ENCODE results near the gene SPARCL1.
"Not testable (repeated sequence)": the region's sequence is repeated elsewhere in the genome, so short reads cannot be mapped to it uniquely, and the experiment has no call there.

SPARCL1 gene

GRCh38 chr4:87444741-87445140 is 84.4 kb downstream of the SPARCL1 start:
- DNase-seq (ENCODE audit: low spot score) = no peak

- DNase-seq (ENCODE audit: low spot score) = no peak
These were observed 86.3 kb downstream of the SPARCL1 start for GRCh38 chr4:87442889-87443288.

GRCh38 chr4:87433342-87433741 is 95.8 kb downstream of the SPARCL1 start:
- DNase-seq (ENCODE audit: low spot score) = no peak

- no peak for DNase-seq (ENCODE audit: low spot score)
These were observed 99.1 kb downstream of the SPARCL1 start for GRCh38 chr4:87430038-87430437.

GRCh38 chr4:87428979-87429378 is 100.2 kb downstream of the SPARCL1 start:
- no peak for DNase-seq (ENCODE audit: low spot score)

GRCh38 chr4:87427518-87427868 is 101.7 kb downstream of the SPARCL1 start:
- no peak for DNase-seq (ENCODE audit: low spot score)

- no peak for DNase-seq (ENCODE audit: low spot score)
These were observed 102.2 kb downstream of the SPARCL1 start for GRCh38 chr4:87426865-87427517.

- no peak for DNase-seq (ENCODE audit: low spot score)
These were observed 103.5 kb downstream of the SPARCL1 start for GRCh38 chr4:87425711-87426110.

GRCh38 chr4:87424099-87424543 is 105.1 kb downstream of the SPARCL1 start:
- not testable (repeated sequence) for DNase-seq (ENCODE audit: low spot score)
